GM12878 (cell line): ENCODE measurements around the gene PRKN. TPM values are rescaled to one million over a fixed set of nuclear protein-coding genes. Genes with fewer than 3 reads are reported as not detected.

Source experiments
- ATAC-seq: fragments of 200-7000 bp; cut with Tn5 transposase; 3 replicates; pipeline ENCODE4 v1.9.1; 2020; ENCODE audit warnings: mild to moderate bottlenecking, moderate library complexity
- BruUV-seq: library from RNA; stranded (reverse); fragments of 400-500 nt; replicated peaks from 2 replicates; lab custom pipeline; 2021; lab: Mats Ljungman, UMichigan
- CTCF ChIA-PET: fragments of 300-600 bp; sonication (Branson Sonifier 250); formaldehyde crosslinking; extraction: SDS; loops from one replicate; lab custom pipeline; 2021; ENCODE audit warnings: inconsistent platforms; lab: Yijun Ruan, JAX
- POLR2A ChIA-PET: fragments of 350-600 bp; formaldehyde crosslinking; extraction: SDS; loops from one replicate; lab custom pipeline; 2021; ENCODE audit warnings: inconsistent platforms; lab: Charles Lee
- RAD21 ChIA-PET: fragments of 300-600 bp; sonication (Branson Sonifier 250); formaldehyde crosslinking; loops from one replicate; lab custom pipeline; 2023; ENCODE audit warnings: antibody characterized with exemption; ENCODE audit not compliant: unreplicated experiment; lab: Charles Lee
- SMC1A ChIA-PET: fragments of 300-600 bp; sonication (Branson Sonifier 250); formaldehyde crosslinking; loops from one replicate; lab custom pipeline; 2023; ENCODE audit not compliant: unreplicated experiment, uncharacterized antibody; lab: Charles Lee
- DNase-seq: peaks from one replicate; pipeline ENCODE4 v3.0.0-alpha.2; 2011; ENCODE audit warnings: low read depth, low spot score
- FAIRE-seq: peaks from 3 replicates; lab custom pipeline; 2011; peaks lifted over from hg19 to GRCh38; lab: Jason Lieb, UNC
- H2AFZ ChIP-seq: 2 replicates; pipeline ENCODE4 v1.6.0; 2011; ENCODE audit warnings: low read depth, low read length, control low read depth; ENCODE audit not compliant: control insufficient read depth
- H3K27ac ChIP-seq: 2 replicates; pipeline ENCODE4 v1.5.1; 2011; ENCODE audit warnings: control low read depth; ENCODE audit not compliant: control insufficient read depth, insufficient read depth
- H3K27me3 ChIP-seq, 2 experiments: replicated peaks in 1 of 2; 2 replicates each; pipeline versions ENCODE4 v1.6.0 to v1.6.1; 2011; ENCODE audit warnings: low read length in 1 of 2; ENCODE audit not compliant: control insufficient read depth in 2 of 2, insufficient read depth in 2 of 2
- H3K36me3 ChIP-seq, 2 experiments: 2 replicates each; pipeline ENCODE4 v1.5.1; 2011; ENCODE audit warnings: low read length in 1 of 2; ENCODE audit not compliant: control insufficient read depth in 2 of 2, insufficient read depth in 2 of 2
- H3K4me1 ChIP-seq: 2 replicates; pipeline ENCODE4 v1.6.1; 2011; ENCODE audit warnings: mild to moderate bottlenecking, low read length, moderate library complexity, mixed read lengths; ENCODE audit not compliant: control insufficient read depth, insufficient read depth
- H3K4me2 ChIP-seq: 2 replicates; pipeline ENCODE4 v1.6.0; 2011; ENCODE audit warnings: control low read depth; ENCODE audit not compliant: control insufficient read depth, insufficient read depth
- H3K4me3 ChIP-seq: fragments of 200-600 bp; sonication (generic); 2 replicates; pipeline ENCODE4 v1.5.1; 2016
- H3K79me2 ChIP-seq: 2 replicates; pipeline ENCODE4 v1.6.0; 2011; ENCODE audit warnings: low read length; ENCODE audit not compliant: control insufficient read depth, insufficient read depth
- H3K9ac ChIP-seq: 2 replicates; pipeline ENCODE4 v1.8.0; 2011; ENCODE audit warnings: low read length, control low read depth, mixed read lengths; ENCODE audit not compliant: control insufficient read depth, insufficient read depth
- H3K9me3 ChIP-seq: replicated peaks from 3 replicates; pipeline ENCODE4 v1.5.1; 2011; ENCODE audit warnings: mild to moderate bottlenecking, low read length; ENCODE audit not compliant: control insufficient read depth, insufficient read depth
- H4K20me1 ChIP-seq: 2 replicates; pipeline ENCODE4 v1.6.0; 2011; ENCODE audit not compliant: control insufficient read depth, insufficient read depth
- CHD2 ChIP-seq: IDR thresholded peaks from 2 replicates; pipeline ENCODE4 v1.6.1; 2011; ENCODE audit warnings: low read depth, low read length, improper control_type of control experiment, borderline replicate concordance
- DPF2 ChIP-seq: fragments of 450-650 bp; IDR thresholded peaks from 2 replicates; pipeline ENCODE4 v1.6.1; 2017; ENCODE audit warnings: mild to moderate bottlenecking
- EP300 ChIP-seq, 2 experiments: fragments of 150-350 bp in 1 of 2; IDR thresholded peaks; 2 replicates each; pipeline ENCODE4 v1.6.1; 2011 to 2012; ENCODE audit warnings: low read depth in 2 of 2, low read length in 2 of 2, borderline replicate concordance in 1 of 2, improper control_type of control experiment in 1 of 2, inconsistent platforms in 1 of 2; ENCODE audit not compliant: control insufficient read depth in 1 of 2
- KAT2A ChIP-seq: conservative IDR thresholded peaks from 2 replicates; pipeline ENCODE4 v1.6.1; 2011; ENCODE audit warnings: low read depth, low read length; ENCODE audit not compliant: control insufficient read depth
- NRF1 ChIP-seq: conservative IDR thresholded peaks from 2 replicates; pipeline ENCODE4 v1.6.1; 2011; ENCODE audit warnings: mild to moderate bottlenecking, low read depth, low read length, improper control_type of control experiment
- POLR2A ChIP-seq: IDR thresholded peaks from 2 replicates; pipeline ENCODE4 v1.6.1; 2011; ENCODE audit warnings: low read depth, mild to moderate bottlenecking, low read length
- RBBP5 ChIP-seq: fragments of 200-600 bp; sonication (generic); conservative IDR thresholded peaks from 2 replicates; pipeline ENCODE4 v1.6.1; 2016
- SUZ12 ChIP-seq: fragments of 200-600 bp; sonication (generic); IDR thresholded peaks from one replicate; pipeline ENCODE4 v1.6.1; 2018; ENCODE audit warnings: antibody characterized with exemption, mild to moderate bottlenecking; ENCODE audit not compliant: unreplicated experiment
- TAF1 ChIP-seq: IDR thresholded peaks from 2 replicates; pipeline ENCODE4 v1.6.1; 2011; ENCODE audit warnings: mild to moderate bottlenecking, low read depth, low read length, borderline replicate concordance
- TARDBP ChIP-seq: IDR thresholded peaks from 2 replicates; pipeline ENCODE4 v1.6.1; 2016; ENCODE audit warnings: borderline replicate concordance
- ZBED1 ChIP-seq: IDR thresholded peaks from 2 replicates; pipeline ENCODE4 v1.6.1; 2016; ENCODE audit warnings: borderline replicate concordance
- ZZZ3 ChIP-seq: IDR thresholded peaks from 2 replicates; pipeline ENCODE4 v1.6.1; 2011; ENCODE audit warnings: low read depth; ENCODE audit not compliant: control insufficient read depth, insufficient read length
- WGBS: methylation state at CpG from one replicate; pipeline ENCODE4 v1.1.6; 2016; ENCODE audit warnings: low lambda C conversion rate; ENCODE audit not compliant: insufficient replicate concordance, insufficient coverage; ENCODE audit errors: missing lambda C conversion rate; 5-methylcytosine and 5-hydroxymethylcytosine counted together
- in situ Hi-C: fragments of 300-500 bp; cut with MboI; formaldehyde crosslinking; loops from 9 replicates; pipeline ENCODE4 v1.14.3; 2018; ENCODE audit warnings: mixed read lengths
- intact Hi-C: fragments of 100-400 bp; cut with micrococcal nuclease; formaldehyde crosslinking; loops from one replicate; pipeline ENCODE4 v1.14.2; 2022; ENCODE audit not compliant: unreplicated experiment
- polyA plus RNA-seq, 11 experiments: library from polyadenylated mRNA; depleted of rRNA in 4 of 11; unstranded in 6 of 11; stranded (reverse) in 5 of 11; fragments of >200 nt; fragmentation: Nextera tagmentation in 4 of 11; fragmentation: Illumina TruSeq in 1 of 11; extraction: Ambion mirVana in 4 of 11; extraction: Trizol in 1 of 11; gene quantifications; 1 replicate in 1 of 11; 2 replicates in 10 of 11; pipeline versions ENCODE4 v1.2.1 to v1.2.3, GENCODE V29; 2011 to 2016; ENCODE audit warnings: inconsistent platforms in 2 of 11, missing spikeins in 2 of 11, low read depth in 1 of 11
- total RNA-seq, 4 experiments: library from RNA; depleted of rRNA in 3 of 4; stranded (reverse); fragments of >200 nt in 3 of 4; fragmentation: Illumina TruSeq in 1 of 4; extraction: Trizol in 1 of 4; gene quantifications; 2 replicates each; pipeline versions ENCODE4 v1.2.1 to v1.2.3, GENCODE V29; 2013 to 2021
- TF ChIP-seq, protein P1 (sequence below), 3 experiments: IDR thresholded peaks in 2 of 3; conservative IDR thresholded peaks in 1 of 3; 2 replicates each; pipeline ENCODE4 v1.5.1; 2011; ENCODE audit warnings: low read depth in 3 of 3, low read length in 3 of 3, mild to moderate bottlenecking in 3 of 3, control low read depth in 2 of 3, moderate library complexity in 2 of 3, inconsistent platforms in 1 of 3, mixed read lengths in 1 of 3; ENCODE audit not compliant: control insufficient read depth in 2 of 3, insufficient read depth in 1 of 3; ENCODE audit errors: extremely low read depth in 1 of 3
- TF ChIP-seq, protein P2 (sequence below): fragments of 450-650 bp; IDR thresholded peaks from 2 replicates; pipeline ENCODE4 v1.6.1; 2017; ENCODE audit warnings: mild to moderate bottlenecking

PRKN gene
- total and polyA plus RNA-seq, 10 of the 15 experiments (the other 5 are each of a cell fraction or from before 2014, with no cell fraction given) = 0.06 to 0.09 TPM; not detected in 8

DNA sequence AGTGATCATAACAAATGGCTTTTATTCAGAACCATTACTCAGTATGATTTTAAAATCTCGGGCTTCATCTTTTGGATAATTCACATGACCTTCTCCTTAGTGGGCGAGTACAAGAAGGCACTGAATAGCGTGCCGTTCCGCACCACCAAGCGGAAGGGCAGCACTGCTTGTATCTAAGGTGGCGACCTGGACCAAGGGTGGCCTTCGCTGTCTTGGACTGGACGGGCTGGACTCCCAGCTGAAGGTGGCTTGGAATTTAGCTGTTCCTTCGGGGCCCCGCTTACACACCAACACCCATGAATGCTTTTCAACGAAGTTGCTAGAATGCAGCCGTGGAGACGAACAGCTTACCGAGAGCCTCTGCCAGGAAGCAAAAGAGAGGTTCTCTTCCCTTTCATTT, 1285.1 kb downstream of the PRKN start:
- no peak for TF ChIP-seq EP300 (IDR thresholded peaks at IDR 0.05; ENCODE audit: borderline replicate concordance in 1 of 2, control insufficient read depth in 1 of 2, low read depth in 2 of 2, low read length in 2 of 2)
- TF ChIP-seq, protein P1, sequence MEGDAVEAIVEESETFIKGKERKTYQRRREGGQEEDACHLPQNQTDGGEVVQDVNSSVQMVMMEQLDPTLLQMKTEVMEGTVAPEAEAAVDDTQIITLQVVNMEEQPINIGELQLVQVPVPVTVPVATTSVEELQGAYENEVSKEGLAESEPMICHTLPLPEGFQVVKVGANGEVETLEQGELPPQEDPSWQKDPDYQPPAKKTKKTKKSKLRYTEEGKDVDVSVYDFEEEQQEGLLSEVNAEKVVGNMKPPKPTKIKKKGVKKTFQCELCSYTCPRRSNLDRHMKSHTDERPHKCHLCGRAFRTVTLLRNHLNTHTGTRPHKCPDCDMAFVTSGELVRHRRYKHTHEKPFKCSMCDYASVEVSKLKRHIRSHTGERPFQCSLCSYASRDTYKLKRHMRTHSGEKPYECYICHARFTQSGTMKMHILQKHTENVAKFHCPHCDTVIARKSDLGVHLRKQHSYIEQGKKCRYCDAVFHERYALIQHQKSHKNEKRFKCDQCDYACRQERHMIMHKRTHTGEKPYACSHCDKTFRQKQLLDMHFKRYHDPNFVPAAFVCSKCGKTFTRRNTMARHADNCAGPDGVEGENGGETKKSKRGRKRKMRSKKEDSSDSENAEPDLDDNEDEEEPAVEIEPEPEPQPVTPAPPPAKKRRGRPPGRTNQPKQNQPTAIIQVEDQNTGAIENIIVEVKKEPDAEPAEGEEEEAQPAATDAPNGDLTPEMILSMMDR (IDR thresholded peaks at IDR 0.05 in 2 of 3, conservative IDR thresholded peaks at IDR 0.05 in 1 of 3; ENCODE audit: control insufficient read depth in 2 of 3, extremely low read depth in 1 of 3, insufficient read depth in 1 of 3, low read depth in 3 of 3, low read length in 3 of 3) = no peak
- no peak for TF ChIP-seq NRF1
- TF ChIP-seq, protein P2, sequence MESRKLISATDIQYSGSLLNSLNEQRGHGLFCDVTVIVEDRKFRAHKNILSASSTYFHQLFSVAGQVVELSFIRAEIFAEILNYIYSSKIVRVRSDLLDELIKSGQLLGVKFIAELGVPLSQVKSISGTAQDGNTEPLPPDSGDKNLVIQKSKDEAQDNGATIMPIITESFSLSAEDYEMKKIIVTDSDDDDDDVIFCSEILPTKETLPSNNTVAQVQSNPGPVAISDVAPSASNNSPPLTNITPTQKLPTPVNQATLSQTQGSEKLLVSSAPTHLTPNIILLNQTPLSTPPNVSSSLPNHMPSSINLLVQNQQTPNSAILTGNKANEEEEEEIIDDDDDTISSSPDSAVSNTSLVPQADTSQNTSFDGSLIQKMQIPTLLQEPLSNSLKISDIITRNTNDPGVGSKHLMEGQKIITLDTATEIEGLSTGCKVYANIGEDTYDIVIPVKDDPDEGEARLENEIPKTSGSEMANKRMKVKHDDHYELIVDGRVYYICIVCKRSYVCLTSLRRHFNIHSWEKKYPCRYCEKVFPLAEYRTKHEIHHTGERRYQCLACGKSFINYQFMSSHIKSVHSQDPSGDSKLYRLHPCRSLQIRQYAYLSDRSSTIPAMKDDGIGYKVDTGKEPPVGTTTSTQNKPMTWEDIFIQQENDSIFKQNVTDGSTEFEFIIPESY = no peak
- TF ChIP-seq TAF1 = no peak
- no peak for TF ChIP-seq DPF2
- no peak for TF ChIP-seq RBBP5
- TF ChIP-seq CHD2 = no peak
- TF ChIP-seq SUZ12 = no peak
- no peak for TF ChIP-seq KAT2A
- no peak for TF ChIP-seq TARDBP
- TF ChIP-seq ZZZ3 = no peak
- no peak for TF ChIP-seq ZBED1
- TF ChIP-seq POLR2A = no peak
- TF ChIP-seq, all 136 proteins: peak for 0
- H3K27me3 ChIP-seq = no peaks in the 10 kb centered on the region; a peak in 1 of 4 replicates
- no TSS peak for BruUV-seq
- ChIA-PET POLR2A (no interaction called here), CTCF (no interaction called here), SMC1A (no interaction called here), RAD21 (no interaction called here)
- H3K9me3 ChIP-seq = no peaks in the 10 kb centered on the region
- intact Hi-C loops = no loop called here
- WGBS = 33% methylated on average over 15 of the region's 15 CpGs
- no peak overlapping the region for H2AFZ ChIP-seq
- H3K79me2 ChIP-seq = no peaks in the 10 kb centered on the region
- H4K20me1 ChIP-seq = no peaks in the 10 kb centered on the region
- FAIRE-seq (no peak), ATAC-seq (no peak), DNase-seq (no peak)
- in situ Hi-C loops = no loop called here
- no peaks in the 10 kb centered on the region for H3K36me3 ChIP-seq
- no peaks in the 10 kb centered on the region for H3K4me1 ChIP-seq
- H3K4me2 ChIP-seq = no peak overlapping the region
- no peak overlapping the region for H3K4me3 ChIP-seq
- no peak overlapping the region for H3K27ac ChIP-seq
- H3K9ac ChIP-seq = no peak overlapping the region
